GM12801 (cell line): ENCODE data around the gene HMGN1.

Experiments
- CTCF ChIP-seq: IDR thresholded peaks from one replicate; pipeline ENCODE4 v1.5.1; 2011; ENCODE audit warnings: control low read depth; ENCODE audit not compliant: insufficient read length; ENCODE audit errors: extremely low read depth

The HMGN1 gene

GRCh38 chr21:39339231-39339630 lies 9.7 kb downstream of the HMGN1 start:
- no peak for TF ChIP-seq CTCF

GRCh38 chr21:39336457-39337008 lies 12.4 kb downstream of the HMGN1 start:
- no peak for TF ChIP-seq CTCF

GRCh38 chr21:39334611-39335010 lies 14.3 kb downstream of the HMGN1 start:
- TF ChIP-seq CTCF = no peak

- TF ChIP-seq CTCF = no peak
These were observed 16.7 kb downstream of the HMGN1 start for GRCh38 chr21:39332175-39332574.

GRCh38 chr21:39330001-39330400 lies 18.9 kb downstream of the HMGN1 start:
- no peak for TF ChIP-seq CTCF

- TF ChIP-seq CTCF = no peak
These were observed 21.2 kb downstream of the HMGN1 start for GRCh38 chr21:39327727-39328126.

GRCh38 chr21:39326607-39327307 lies 22.1 kb downstream of the HMGN1 start:
- TF ChIP-seq CTCF = no peak
